OCI-LY1 (cell line): ENCODE data around the gene ATAD3C.

Source experiments
- H2AFZ ChIP-seq: fragments of 200-600 bp; sonication (generic), shearing (Covaris generic); 2 replicates; pipeline ENCODE4 v1.6.0; 2014; ENCODE audit warnings: antibody characterized with exemption, mild to moderate bottlenecking, low read length
- H3F3A ChIP-seq: fragments of 200-600 bp; sonication (generic), shearing (Covaris generic); 2 replicates; pipeline ENCODE4 v1.6.0; 2014; ENCODE audit warnings: mild to moderate bottlenecking, antibody characterized with exemption, low read length, moderate library complexity; ENCODE audit not compliant: insufficient read depth
- H3K27ac ChIP-seq: fragments of 200-600 bp; sonication (generic); 2 replicates; pipeline ENCODE4 v1.5.1; 2014; ENCODE audit warnings: low read length, mixed run types, mild to moderate bottlenecking, low read depth; ENCODE audit not compliant: poor library complexity, severe bottlenecking
- H3K27me3 ChIP-seq: fragments of 200-600 bp; sonication (generic); 2 replicates; pipeline ENCODE4 v1.6.0; 2014; ENCODE audit warnings: antibody characterized with exemption, mild to moderate bottlenecking, low read length, moderate library complexity; ENCODE audit not compliant: insufficient read depth
- H3K36me3 ChIP-seq: fragments of 200-600 bp; sonication (generic); 2 replicates; pipeline ENCODE4 v1.6.1; 2014; ENCODE audit warnings: mild to moderate bottlenecking, antibody characterized with exemption, low read length, moderate library complexity, mixed read lengths; ENCODE audit not compliant: insufficient read depth
- H3K4me1 ChIP-seq: fragments of 200-600 bp; sonication (generic); 2 replicates; pipeline ENCODE4 v1.5.1; 2014; ENCODE audit warnings: mild to moderate bottlenecking, low read length, moderate library complexity; ENCODE audit not compliant: insufficient read depth, severe bottlenecking
- H3K4me2 ChIP-seq: fragments of 200-600 bp; sonication (generic), shearing (Covaris generic); 2 replicates; pipeline ENCODE4 v1.6.1; 2014; ENCODE audit warnings: low read length
- H3K4me3 ChIP-seq: fragments of 200-600 bp; sonication (generic); 2 replicates; pipeline ENCODE4 v1.5.1; 2014; ENCODE audit warnings: low read length, low read depth, mild to moderate bottlenecking, mixed read lengths; ENCODE audit not compliant: poor library complexity, severe bottlenecking
- H3K79me2 ChIP-seq: fragments of 200-600 bp; shearing (Covaris generic); 2 replicates; pipeline ENCODE4 v1.6.1; 2016; ENCODE audit warnings: mixed run types, low read length, mixed read lengths; ENCODE audit not compliant: insufficient read depth
- H3K9ac ChIP-seq: fragments of 200-600 bp; sonication (generic), shearing (Covaris generic); 2 replicates; pipeline ENCODE4 v1.6.1; 2014; ENCODE audit warnings: mild to moderate bottlenecking, low read length, mixed read lengths
- H3K9me2 ChIP-seq: fragments of 200-600 bp; sonication (generic), shearing (Covaris generic); 2 replicates; pipeline ENCODE4 v1.6.1; 2014; ENCODE audit warnings: low read depth, mild to moderate bottlenecking, low read length, mixed read lengths
- H3K9me3 ChIP-seq: fragments of 200-600 bp; shearing (Covaris generic); 2 replicates; pipeline ENCODE4 v1.6.1; 2014; ENCODE audit warnings: low read length, mixed read lengths
- H4K20me1 ChIP-seq: fragments of 200-600 bp; sonication (generic), shearing (Covaris generic); 2 replicates; pipeline ENCODE4 v1.6.0; 2016; ENCODE audit warnings: mild to moderate bottlenecking, low read length; ENCODE audit not compliant: insufficient read depth
- EZH2 ChIP-seq: fragments of 200-600 bp; sonication (generic), shearing (Covaris generic); IDR thresholded peaks from 2 replicates; pipeline ENCODE4 v1.8.0; 2017; ENCODE audit warnings: borderline replicate concordance, mixed run types, mild to moderate bottlenecking, antibody characterized with exemption, low read length, moderate library complexity, mixed read lengths
- TF ChIP-seq, protein P1 (sequence below): fragments of 200-600 bp; sonication (generic), shearing (Covaris generic); IDR thresholded peaks from 2 replicates; pipeline ENCODE4 v1.5.1; 2017; ENCODE audit warnings: mild to moderate bottlenecking, antibody characterized with exemption, low read length, moderate library complexity, mixed read lengths

Gene ATAD3C

DNA sequence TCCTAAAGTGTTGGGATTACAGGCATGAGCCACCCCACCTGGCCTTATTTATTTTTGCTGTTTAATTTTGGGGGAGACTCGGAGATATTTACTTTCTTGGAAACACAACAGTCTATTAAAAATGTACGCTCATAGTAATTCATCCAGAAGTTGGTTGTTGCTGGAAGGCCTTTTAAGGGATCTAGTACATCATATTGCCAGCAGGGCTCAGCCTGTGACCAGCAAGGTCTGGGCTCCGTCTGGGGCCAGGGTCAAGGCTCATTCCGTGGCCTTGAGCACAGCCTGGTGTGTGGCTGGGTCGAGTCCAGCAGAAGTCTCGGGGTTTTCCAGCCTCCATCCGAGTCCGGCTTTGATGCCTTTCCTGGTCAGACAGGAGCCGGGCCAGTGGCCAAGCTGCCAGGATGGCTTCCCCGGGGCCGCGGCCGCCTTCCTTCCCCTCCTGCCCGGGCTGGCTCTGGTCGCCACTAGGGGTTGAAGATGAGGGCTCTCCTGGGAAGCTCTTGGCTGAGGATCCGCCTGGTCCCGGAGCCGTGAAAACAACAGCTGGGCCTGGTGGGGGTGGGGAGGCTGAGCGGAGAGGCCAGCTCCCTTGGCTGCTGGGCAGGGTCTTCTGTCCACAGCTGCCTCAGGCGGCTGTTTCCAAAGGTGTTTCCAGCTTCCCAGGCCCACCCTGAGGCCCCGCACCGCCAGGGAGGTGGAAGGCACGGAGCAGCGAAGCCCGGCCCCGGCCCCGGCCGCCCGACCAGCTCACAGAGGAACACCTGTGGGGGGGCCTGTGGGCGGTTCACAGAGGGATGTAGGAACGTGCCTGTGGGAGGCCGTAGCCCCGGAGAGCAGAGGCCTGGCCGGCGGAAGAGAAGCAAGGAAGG lies 19.1 kb upstream of the ATAD3C start:
- no peak overlapping the region for H3K4me3 ChIP-seq
- no peaks in the 10 kb centered on the region for H3K79me2 ChIP-seq
- no peak overlapping the region for H3K27ac ChIP-seq
- TF ChIP-seq, protein P1, sequence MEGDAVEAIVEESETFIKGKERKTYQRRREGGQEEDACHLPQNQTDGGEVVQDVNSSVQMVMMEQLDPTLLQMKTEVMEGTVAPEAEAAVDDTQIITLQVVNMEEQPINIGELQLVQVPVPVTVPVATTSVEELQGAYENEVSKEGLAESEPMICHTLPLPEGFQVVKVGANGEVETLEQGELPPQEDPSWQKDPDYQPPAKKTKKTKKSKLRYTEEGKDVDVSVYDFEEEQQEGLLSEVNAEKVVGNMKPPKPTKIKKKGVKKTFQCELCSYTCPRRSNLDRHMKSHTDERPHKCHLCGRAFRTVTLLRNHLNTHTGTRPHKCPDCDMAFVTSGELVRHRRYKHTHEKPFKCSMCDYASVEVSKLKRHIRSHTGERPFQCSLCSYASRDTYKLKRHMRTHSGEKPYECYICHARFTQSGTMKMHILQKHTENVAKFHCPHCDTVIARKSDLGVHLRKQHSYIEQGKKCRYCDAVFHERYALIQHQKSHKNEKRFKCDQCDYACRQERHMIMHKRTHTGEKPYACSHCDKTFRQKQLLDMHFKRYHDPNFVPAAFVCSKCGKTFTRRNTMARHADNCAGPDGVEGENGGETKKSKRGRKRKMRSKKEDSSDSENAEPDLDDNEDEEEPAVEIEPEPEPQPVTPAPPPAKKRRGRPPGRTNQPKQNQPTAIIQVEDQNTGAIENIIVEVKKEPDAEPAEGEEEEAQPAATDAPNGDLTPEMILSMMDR: no peak
- no peak for TF ChIP-seq EZH2
- no peak overlapping the region for H3K4me2 ChIP-seq
- H3K36me3 ChIP-seq: no peaks in the 10 kb centered on the region
- H3K9me3 ChIP-seq: no peaks in the 10 kb centered on the region
- H3F3A ChIP-seq: no peaks in the 10 kb centered on the region
- no peak overlapping the region for H3K9ac ChIP-seq
- no peaks in the 10 kb centered on the region for H3K9me2 ChIP-seq
- peaks cover 7% of the 10 kb centered on the region; the same call in 1 of the 2 replicates for H3K27me3 ChIP-seq
- H4K20me1 ChIP-seq: no peaks in the 10 kb centered on the region
- no peaks in the 10 kb centered on the region for H3K4me1 ChIP-seq
- no peak overlapping the region for H2AFZ ChIP-seq

DNA sequence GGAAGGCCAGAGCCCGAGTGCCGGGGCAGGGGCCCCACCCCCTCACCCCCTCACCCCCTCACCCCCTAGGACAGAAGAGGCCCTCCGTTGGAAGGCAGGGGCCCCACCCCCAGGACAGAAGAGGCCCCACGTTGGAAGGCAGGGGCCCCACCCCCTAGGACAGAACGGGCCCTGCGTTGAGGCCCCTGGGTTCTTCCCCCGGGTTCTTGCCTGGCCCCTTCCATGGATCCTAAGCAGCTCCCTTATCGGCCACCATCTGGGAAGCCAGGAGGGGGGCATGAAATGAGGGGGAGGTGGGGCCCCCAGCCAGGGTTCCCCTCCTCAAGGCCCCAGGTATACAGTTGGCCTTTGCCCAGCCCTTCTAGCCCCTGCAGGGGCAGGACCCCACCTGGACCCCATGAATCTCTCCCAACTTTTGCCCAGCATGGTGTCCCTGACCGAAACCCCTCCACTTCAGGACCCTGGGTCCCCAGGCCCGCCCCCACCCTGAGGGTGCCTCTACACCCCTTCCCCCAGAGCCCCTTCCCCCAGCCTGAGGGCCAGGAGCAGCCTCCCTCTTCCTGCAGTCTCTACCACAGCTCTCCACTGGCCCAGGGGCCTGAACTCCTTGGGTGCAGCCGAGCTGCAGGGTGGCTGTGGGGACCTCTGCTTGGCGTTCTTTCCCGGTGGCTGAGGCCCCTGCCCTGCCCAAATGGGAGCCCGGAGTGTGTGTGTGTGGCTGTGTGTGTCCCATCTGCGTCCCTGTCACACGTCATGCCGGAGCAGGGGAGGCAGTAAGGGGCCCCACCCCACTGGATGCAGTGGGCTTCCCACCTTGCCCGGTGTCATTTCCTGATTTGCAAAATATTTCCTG lies 18.3 kb upstream of the ATAD3C start:
- no peaks in the 10 kb centered on the region for H3F3A ChIP-seq
- H3K27me3 ChIP-seq: peaks cover 7% of the 10 kb centered on the region; the same call in 1 of the 2 replicates
- no peaks in the 10 kb centered on the region for H3K4me1 ChIP-seq
- no peak overlapping the region for H2AFZ ChIP-seq
- H3K9me3 ChIP-seq: no peaks in the 10 kb centered on the region
- H3K27ac ChIP-seq: no peak overlapping the region
- no peaks in the 10 kb centered on the region for H3K36me3 ChIP-seq
- H3K4me3 ChIP-seq: no peak overlapping the region
- H3K9ac ChIP-seq: no peak overlapping the region
- H3K9me2 ChIP-seq: no peaks in the 10 kb centered on the region
- H4K20me1 ChIP-seq: no peaks in the 10 kb centered on the region
- H3K4me2 ChIP-seq: no peak overlapping the region
- no peak for TF ChIP-seq EZH2
- TF ChIP-seq, protein P1: no peak
- H3K79me2 ChIP-seq: no peaks in the 10 kb centered on the region

DNA sequence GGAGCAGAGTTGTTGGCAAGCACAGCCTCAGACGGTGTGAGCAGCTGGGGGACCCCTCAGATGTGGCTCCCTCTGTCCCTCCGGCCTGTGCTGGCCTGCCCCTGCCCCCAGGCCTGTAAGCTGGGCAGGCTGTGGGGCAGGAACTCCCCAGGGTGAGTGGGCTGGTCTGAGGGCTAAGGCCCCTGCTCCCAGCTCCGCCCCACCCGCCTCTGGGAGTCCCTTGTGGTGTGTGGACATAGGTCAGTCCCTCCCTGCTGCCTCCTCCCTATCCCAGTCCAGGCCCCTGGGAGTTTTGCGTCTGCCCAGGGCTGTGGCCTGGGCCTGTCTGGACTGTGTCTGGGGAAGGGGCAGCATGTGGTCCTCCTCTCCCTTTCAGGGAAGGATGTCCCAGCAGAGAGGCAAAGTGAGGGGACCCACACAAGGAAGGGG lies 17.6 kb upstream of the ATAD3C start:
- Histone ChIP-seq H3K27me3 (peaks cover 7% of the 10 kb centered on the region; the same call in 1 of the 2 replicates), H4K20me1 (no peaks in the 10 kb centered on the region), H3K9me2 (no peaks in the 10 kb centered on the region), H3K9me3 (no peaks in the 10 kb centered on the region), H2AFZ (no peak overlapping the region), H3K4me2 (no peak overlapping the region), H3K4me3 (no peak overlapping the region), H3K79me2 (no peaks in the 10 kb centered on the region), H3K27ac (no peak overlapping the region), H3K36me3 (no peaks in the 10 kb centered on the region), H3K4me1 (no peaks in the 10 kb centered on the region), H3F3A (no peaks in the 10 kb centered on the region), H3K9ac (no peak overlapping the region)
- TF ChIP-seq EZH2: no peak
- TF ChIP-seq, protein P1: no peak
